Glomerular visceral epithelial cell (primary cell): ENCODE results near the gene IL17C.

Source experiments
- DNase-seq: peaks from one replicate; pipeline ENCODE4 v3.0.0-alpha.2; 2016; ENCODE audit errors: extremely low spot score

Gene IL17C

GRCh38 chr16:88685156-88686061 is 47.0 kb downstream of the IL17C start:
- DNase-seq, result peak; percentile 40

- DNase-seq, result no peak
These were observed 47.7 kb downstream of the IL17C start for GRCh38 chr16:88686062-88686438.

GRCh38 chr16:88686439-88687253 is 48.3 kb downstream of the IL17C start, which contains the start of gene SNAI3:
SNAI3 (minus strand) TSS chr16:88686507; CDS start chr16:88686406, 101 bp downstream.
- peak; percentile 69 for DNase-seq

- no peak for DNase-seq
These were observed 48.8 kb downstream of the IL17C start for GRCh38 chr16:88687254-88687576.

- no peak for DNase-seq
These were observed 49.3 kb downstream of the IL17C start for GRCh38 chr16:88687676-88688012.

- DNase-seq, result no peak
These were observed 49.8 kb downstream of the IL17C start for GRCh38 chr16:88688013-88688778.
